GM19099 (cell line): ENCODE data around the gene CARD8.

Experiments used
- POLR2A ChIP-seq: IDR thresholded peaks from 3 replicates; pipeline ENCODE4 v1.6.1; 2011; ENCODE audit warnings: low read depth; ENCODE audit not compliant: insufficient read length; ENCODE audit errors: extremely low read depth

CARD8 gene

GRCh38 chr19:48158210-48158790 lies 97.4 kb downstream of the CARD8 start:
- TF ChIP-seq POLR2A, result no peak
